ENCODE results near the gene ASIP. TPM values are rescaled to one million over a fixed set of nuclear protein-coding genes. Genes with fewer than 3 reads are reported as not detected.

Gene ASIP
- total RNA-seq, 1 experiment from 2014 or later = not detected

- Mint-ChIP-seq H3K36me3 (ENCODE audit: insufficient read depth, unreplicated experiment) (peaks cover 86% of the 10 kb centered on the region), H3K27ac (ENCODE audit: unreplicated experiment) (peak overlapping the region; percentile 14), H3K4me1 (ENCODE audit: low read depth, unreplicated experiment) (no peaks in the 10 kb centered on the region), H3K9me3 (ENCODE audit: unreplicated experiment) (no peaks in the 10 kb centered on the region), H3K4me3 (ENCODE audit: unreplicated experiment) (no peak overlapping the region), H3K27me3 (ENCODE audit: insufficient read depth, unreplicated experiment) (no peaks in the 10 kb centered on the region)
- peaks cover 29% of the 10 kb centered on the region for H3K36me3 ChIP-seq (ENCODE audit: control insufficient read depth, insufficient read depth, low read length)
- POLR2A ChIA-PET = no interaction called here
- no peaks in the 10 kb centered on the region for H3K27me3 ChIP-seq (replicated peaks; ENCODE audit: control insufficient read depth, insufficient read depth, low read length)
- TF ChIP-seq, protein P1, sequence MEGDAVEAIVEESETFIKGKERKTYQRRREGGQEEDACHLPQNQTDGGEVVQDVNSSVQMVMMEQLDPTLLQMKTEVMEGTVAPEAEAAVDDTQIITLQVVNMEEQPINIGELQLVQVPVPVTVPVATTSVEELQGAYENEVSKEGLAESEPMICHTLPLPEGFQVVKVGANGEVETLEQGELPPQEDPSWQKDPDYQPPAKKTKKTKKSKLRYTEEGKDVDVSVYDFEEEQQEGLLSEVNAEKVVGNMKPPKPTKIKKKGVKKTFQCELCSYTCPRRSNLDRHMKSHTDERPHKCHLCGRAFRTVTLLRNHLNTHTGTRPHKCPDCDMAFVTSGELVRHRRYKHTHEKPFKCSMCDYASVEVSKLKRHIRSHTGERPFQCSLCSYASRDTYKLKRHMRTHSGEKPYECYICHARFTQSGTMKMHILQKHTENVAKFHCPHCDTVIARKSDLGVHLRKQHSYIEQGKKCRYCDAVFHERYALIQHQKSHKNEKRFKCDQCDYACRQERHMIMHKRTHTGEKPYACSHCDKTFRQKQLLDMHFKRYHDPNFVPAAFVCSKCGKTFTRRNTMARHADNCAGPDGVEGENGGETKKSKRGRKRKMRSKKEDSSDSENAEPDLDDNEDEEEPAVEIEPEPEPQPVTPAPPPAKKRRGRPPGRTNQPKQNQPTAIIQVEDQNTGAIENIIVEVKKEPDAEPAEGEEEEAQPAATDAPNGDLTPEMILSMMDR (IDR thresholded peaks at IDR 0.05; ENCODE audit: insufficient read depth in 1 of 2, low read depth in 1 of 2, low read length in 1 of 2, severe bottlenecking in 1 of 2, unreplicated experiment in 1 of 2) = no peak
- BruUV-seq (replicated peaks) = no TSS peak
- intact Hi-C loops (cut with micrococcal nuclease; ENCODE audit: unreplicated experiment) = no loop called here
- no peak for DNase-seq
- no peaks in the 10 kb centered on the region for H3K4me1 ChIP-seq
- H3K4me3 ChIP-seq (ENCODE audit: low read depth, low read length) = no peak overlapping the region
- H3K9me3 ChIP-seq = no peaks in the 10 kb centered on the region
- CTCF ChIA-PET = interaction anchor here (0.5 kb wide), 1 partner anchor 17 kb away, joined by 4 read pairs; no protein-coding TSS in a partner anchor
Measured at GRCh38 chr20:34293589-34293988, 52.4 kb downstream of the ASIP start.

DNA sequence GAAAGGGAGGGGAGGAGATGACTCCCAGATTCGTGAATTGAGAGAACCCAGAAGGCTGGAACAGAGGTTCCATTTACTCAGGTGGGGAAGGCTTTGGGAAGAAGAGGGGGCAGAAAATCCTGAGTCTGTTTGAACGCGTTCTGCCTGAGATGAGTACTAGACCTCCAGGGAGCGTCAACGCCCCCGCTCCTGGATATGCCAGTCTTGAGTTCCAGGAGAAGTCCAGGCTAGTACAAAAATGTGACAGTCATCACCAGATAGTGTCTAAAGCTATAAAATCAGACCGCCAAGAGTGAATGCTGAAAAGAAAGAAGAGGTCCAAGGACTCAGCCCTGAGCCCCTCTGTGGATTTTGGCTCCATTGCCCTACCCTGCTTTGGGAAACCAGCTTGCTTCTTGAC lies 53.3 kb downstream of the ASIP start:
- intact Hi-C loops (cut with micrococcal nuclease; ENCODE audit: unreplicated experiment) = no loop called here
- ChIA-PET POLR2A (no interaction called here), CTCF (interaction anchor here (0.6 kb wide), 1 partner anchor 16 kb away, joined by 4 read pairs; no protein-coding TSS in a partner anchor)
- peaks cover 77% of the 10 kb centered on the region for H3K36me3 Mint-ChIP-seq (ENCODE audit: insufficient read depth, unreplicated experiment)
- Histone ChIP-seq H3K9me3 (no peaks in the 10 kb centered on the region), H3K36me3 (ENCODE audit: control insufficient read depth, insufficient read depth, low read length) (peaks cover 30% of the 10 kb centered on the region), H3K4me1 (peaks cover 6% of the 10 kb centered on the region; the same call in 1 of the 2 replicates), H3K27me3 (replicated peaks; ENCODE audit: control insufficient read depth, insufficient read depth, low read length) (no peaks in the 10 kb centered on the region), H3K4me3 (ENCODE audit: low read depth, low read length) (no peak overlapping the region)
- BruUV-seq (replicated peaks) = no TSS peak
- H3K9me3 Mint-ChIP-seq (ENCODE audit: unreplicated experiment) = no peaks in the 10 kb centered on the region
- TF ChIP-seq, protein P1 (IDR thresholded peaks at IDR 0.05; ENCODE audit: insufficient read depth in 1 of 2, low read depth in 1 of 2, low read length in 1 of 2, severe bottlenecking in 1 of 2, unreplicated experiment in 1 of 2) = no peak
- H3K27ac Mint-ChIP-seq (ENCODE audit: unreplicated experiment) = no peak overlapping the region
- no peaks in the 10 kb centered on the region for H3K27me3 Mint-ChIP-seq (ENCODE audit: insufficient read depth, unreplicated experiment)
- no peaks in the 10 kb centered on the region for H3K4me1 Mint-ChIP-seq (ENCODE audit: low read depth, unreplicated experiment)
- no peak overlapping the region for H3K4me3 Mint-ChIP-seq (ENCODE audit: unreplicated experiment)
- DNase-seq = no peak

DNA sequence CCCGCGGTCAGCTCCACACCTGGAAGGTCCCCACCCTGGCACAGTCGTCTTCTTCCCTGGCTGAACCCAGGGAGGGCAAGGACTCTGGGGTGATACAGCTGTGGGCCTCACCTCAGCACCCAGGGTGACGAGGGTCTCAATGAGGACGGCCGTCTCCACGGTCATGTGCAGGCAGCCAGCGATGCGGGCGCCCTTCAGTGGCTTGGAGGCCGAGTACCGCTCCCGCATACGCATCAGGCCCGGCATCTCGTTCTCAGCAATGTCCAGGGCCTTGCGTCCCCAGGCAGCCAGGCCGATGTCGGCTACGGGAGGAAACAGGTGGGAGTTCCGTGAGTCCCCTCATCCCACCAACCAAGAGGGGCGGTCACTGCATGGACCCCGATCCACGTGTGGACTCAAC lies 54.1 kb downstream of the ASIP start:
- no peaks in the 10 kb centered on the region for H3K4me1 Mint-ChIP-seq (ENCODE audit: low read depth, unreplicated experiment)
- H3K27me3 ChIP-seq (replicated peaks; ENCODE audit: control insufficient read depth, insufficient read depth, low read length) = no peaks in the 10 kb centered on the region
- H3K4me3 Mint-ChIP-seq (ENCODE audit: unreplicated experiment) = no peak overlapping the region
- TF ChIP-seq, protein P1 (IDR thresholded peaks at IDR 0.05; ENCODE audit: insufficient read depth in 1 of 2, low read depth in 1 of 2, low read length in 1 of 2, severe bottlenecking in 1 of 2, unreplicated experiment in 1 of 2) = peak in 1 of 2 experiments; percentile 0
- DNase-seq = no peak
- BruUV-seq (replicated peaks) = no TSS peak
- no peak overlapping the region for H3K27ac Mint-ChIP-seq (ENCODE audit: unreplicated experiment)
- peaks cover 70% of the 10 kb centered on the region for H3K36me3 Mint-ChIP-seq (ENCODE audit: insufficient read depth, unreplicated experiment)
- H3K27me3 Mint-ChIP-seq (ENCODE audit: insufficient read depth, unreplicated experiment) = no peaks in the 10 kb centered on the region
- H3K9me3 ChIP-seq = no peaks in the 10 kb centered on the region
- H3K4me1 ChIP-seq = peaks cover 14% of the 10 kb centered on the region
- H3K4me3 ChIP-seq (ENCODE audit: low read depth, low read length) = no peak overlapping the region
- POLR2A ChIA-PET = no interaction called here
- H3K9me3 Mint-ChIP-seq (ENCODE audit: unreplicated experiment) = no peaks in the 10 kb centered on the region
- intact Hi-C loops (cut with micrococcal nuclease; ENCODE audit: unreplicated experiment) = no loop called here
- H3K36me3 ChIP-seq (ENCODE audit: control insufficient read depth, insufficient read depth, low read length) = peaks cover 27% of the 10 kb centered on the region
- CTCF ChIA-PET = interaction anchor here (0.6 to 2.1 kb wide), 2 partner anchors 15 to 17 kb away, joined by 4 to 14 read pairs; no protein-coding TSS in a partner anchor

Data from Caco-2 (cell line).